ENCODE measurements around the gene IRF2. TPM values are rescaled to one million over a fixed set of nuclear protein-coding genes. Genes with fewer than 3 reads are reported as not detected.

Gene IRF2
- total RNA-seq, result 10 to 100 TPM; 48.1 to 61.7 TPM

DNA sequence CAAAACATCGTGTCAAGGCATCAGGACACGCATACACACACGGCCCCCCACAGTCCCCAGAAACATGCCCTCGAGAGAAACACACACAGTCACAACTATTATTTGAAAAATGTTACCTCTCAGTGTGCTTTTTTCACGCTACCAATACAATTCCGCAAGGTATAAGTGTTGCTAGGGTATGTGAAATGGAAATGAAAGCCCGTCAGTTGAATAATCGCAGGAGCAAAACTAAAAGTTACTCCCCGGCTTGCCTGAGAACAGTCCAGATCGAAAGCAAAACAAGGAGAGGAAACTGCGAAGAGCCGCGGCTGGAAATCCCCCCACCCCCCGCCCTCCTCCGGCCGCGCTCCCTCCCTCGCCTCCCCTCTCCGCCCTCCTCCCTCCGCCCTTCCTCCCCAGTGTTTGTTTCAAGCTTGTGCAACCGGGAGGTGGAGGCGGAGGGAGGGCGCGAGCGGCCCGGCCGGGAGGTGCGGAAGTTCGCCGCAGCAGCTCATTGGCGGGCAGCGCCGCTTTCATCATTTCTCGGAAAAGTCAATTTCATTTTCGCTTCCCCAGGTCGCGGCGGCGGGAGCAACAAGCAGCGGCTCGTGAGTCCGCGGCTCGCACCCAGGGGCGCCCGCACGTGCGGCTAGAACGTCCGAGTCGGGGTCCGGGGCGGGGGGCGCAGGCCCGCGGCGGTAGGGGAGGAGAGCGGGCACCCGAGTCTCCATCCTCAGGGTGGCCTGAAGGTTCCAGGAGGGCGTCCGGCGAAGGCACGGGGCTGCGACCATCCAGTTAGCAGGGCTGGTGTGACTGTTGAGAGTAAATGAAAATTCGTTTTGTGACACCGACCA, at the start of gene IRF2:
TSS of gene IRF2 (minus strand) at position 288 of the 833 bp plus-strand sequence. CDS start 45,486 bp downstream, outside the sequence.
- Mint-ChIP-seq H3K36me3 (ENCODE audit: low read depth) (peaks cover 57% of the 10 kb centered on the region), H3K27me3 (no peaks in the 10 kb centered on the region), H3K4me1 (peaks cover 32% of the 10 kb centered on the region), H3K9me3 (no peaks in the 10 kb centered on the region), H3K4me3 (peak within 1 kb of the TSS; percentile 96), H3K27ac (peak within 1 kb of the TSS; percentile 98)
- peak; percentile 81 for ATAC-seq (replicated peaks)

- ATAC-seq (replicated peaks), result no peak
- peak overlapping the region; percentile 90 for H3K27ac Mint-ChIP-seq
Measured at GRCh38 chr4:184515606-184516005, 41.3 kb upstream of the IRF2 start.

GRCh38 chr4:184514121-184514988, 40.0 kb upstream of the IRF2 start:
- H3K4me1 Mint-ChIP-seq, result peaks cover 30% of the 10 kb centered on the region
- no peaks in the 10 kb centered on the region for H3K27me3 Mint-ChIP-seq
- peak overlapping the region; percentile 90 for H3K27ac Mint-ChIP-seq
- peak overlapping the region; percentile 74 for H3K4me3 Mint-ChIP-seq
- peaks cover 5% of the 10 kb centered on the region for H3K9me3 Mint-ChIP-seq
- no peaks in the 10 kb centered on the region for H3K36me3 Mint-ChIP-seq (ENCODE audit: low read depth)
- ATAC-seq (replicated peaks), result peak; percentile 94

More at GRCh38 chr4:184515606-184516005, 41.3 kb upstream of the IRF2 start:
- Mint-ChIP-seq H3K4me3 (peak overlapping the region; percentile 74), H3K27me3 (no peaks in the 10 kb centered on the region), H3K9me3 (peaks cover 5% of the 10 kb centered on the region), H3K4me1 (peaks cover 24% of the 10 kb centered on the region), H3K36me3 (ENCODE audit: low read depth) (no peaks in the 10 kb centered on the region)

GRCh38 chr4:184513802-184514120, 39.4 kb upstream of the IRF2 start:
- Mint-ChIP-seq H3K4me1 (peaks cover 30% of the 10 kb centered on the region), H3K4me3 (peak overlapping the region; percentile 74), H3K27ac (peak overlapping the region; percentile 90), H3K36me3 (ENCODE audit: low read depth) (no peaks in the 10 kb centered on the region), H3K27me3 (no peaks in the 10 kb centered on the region), H3K9me3 (peaks cover 4% of the 10 kb centered on the region)
- ATAC-seq (replicated peaks), result peak; percentile 52

- Mint-ChIP-seq H3K4me1 (peaks cover 40% of the 10 kb centered on the region), H3K36me3 (ENCODE audit: low read depth) (no peaks in the 10 kb centered on the region), H3K27ac (no peak overlapping the region), H3K27me3 (no peaks in the 10 kb centered on the region), H3K9me3 (no peaks in the 10 kb centered on the region), H3K4me3 (no peak overlapping the region)
- ATAC-seq (replicated peaks), result no peak
Measured at GRCh38 chr4:184511156-184511555, 36.8 kb upstream of the IRF2 start.

- H3K9me3 Mint-ChIP-seq, result no peaks in the 10 kb centered on the region
- H3K36me3 Mint-ChIP-seq (ENCODE audit: low read depth), result no peaks in the 10 kb centered on the region
- H3K4me3 Mint-ChIP-seq, result no peak overlapping the region
- no peaks in the 10 kb centered on the region for H3K27me3 Mint-ChIP-seq
- peaks cover 35% of the 10 kb centered on the region for H3K4me1 Mint-ChIP-seq
- H3K27ac Mint-ChIP-seq, result no peak overlapping the region
- no peak for ATAC-seq (replicated peaks)
Measured at GRCh38 chr4:184510401-184510800, 36.1 kb upstream of the IRF2 start.

- Mint-ChIP-seq H3K9me3 (no peaks in the 10 kb centered on the region), H3K27ac (peak overlapping the region; percentile 21), H3K4me1 (peaks cover 24% of the 10 kb centered on the region), H3K36me3 (ENCODE audit: low read depth) (no peaks in the 10 kb centered on the region), H3K27me3 (no peaks in the 10 kb centered on the region), H3K4me3 (peak overlapping the region; percentile 12)
- peak; percentile 89 for ATAC-seq (replicated peaks)
Measured at GRCh38 chr4:184506527-184507121, 32.3 kb upstream of the IRF2 start.

DNA sequence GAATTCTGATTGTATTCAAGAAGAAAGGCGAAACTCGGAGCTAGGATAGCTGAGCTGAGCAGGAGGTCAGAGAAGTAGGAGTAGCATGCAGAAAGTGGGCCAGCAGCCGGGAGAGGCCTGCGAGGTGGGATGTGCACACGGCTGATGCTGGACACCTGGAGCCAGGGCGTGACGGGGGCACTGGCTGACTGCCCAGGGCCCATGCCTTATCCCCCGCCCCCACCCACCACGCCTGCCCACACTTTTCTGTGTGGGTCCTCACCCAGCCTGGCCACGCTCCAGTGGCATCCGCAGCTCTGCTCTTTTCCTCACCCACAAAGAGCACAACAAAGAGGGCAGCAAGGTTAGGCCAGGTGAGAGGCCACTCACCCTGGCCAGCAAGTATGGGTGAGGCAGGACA, 30.0 kb upstream of the IRF2 start:
- H3K4me3 Mint-ChIP-seq, result peak overlapping the region; percentile 67
- no peaks in the 10 kb centered on the region for H3K27me3 Mint-ChIP-seq
- H3K4me1 Mint-ChIP-seq, result peaks cover 18% of the 10 kb centered on the region
- peak overlapping the region; percentile 89 for H3K27ac Mint-ChIP-seq
- H3K9me3 Mint-ChIP-seq, result no peaks in the 10 kb centered on the region
- ATAC-seq (replicated peaks), result no peak
- H3K36me3 Mint-ChIP-seq (ENCODE audit: low read depth), result no peaks in the 10 kb centered on the region

DNA sequence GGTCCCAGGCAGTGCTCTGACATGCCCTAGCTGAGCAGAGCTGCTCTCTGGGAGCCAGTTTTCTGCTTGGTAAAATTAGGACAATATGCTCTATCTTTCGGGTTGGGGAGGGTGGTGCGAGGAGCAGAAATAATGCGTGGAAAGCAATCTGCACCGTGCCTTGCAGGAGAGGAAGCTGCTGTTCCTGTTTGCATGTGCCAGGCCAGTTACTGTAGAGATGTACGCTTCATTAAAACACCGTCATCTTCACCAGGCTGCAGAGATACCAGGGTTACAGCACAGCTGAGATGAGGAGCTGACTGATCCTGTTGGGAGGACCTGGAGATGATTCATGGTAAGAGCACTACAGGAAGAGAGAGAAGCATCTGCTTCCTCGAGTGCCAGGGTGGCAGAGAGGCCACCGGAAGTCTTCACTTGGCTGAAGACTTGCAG, 29.5 kb upstream of the IRF2 start:
- Mint-ChIP-seq H3K4me3 (peak overlapping the region; percentile 67), H3K9me3 (no peaks in the 10 kb centered on the region), H3K27ac (peak overlapping the region; percentile 89), H3K27me3 (no peaks in the 10 kb centered on the region), H3K36me3 (ENCODE audit: low read depth) (no peaks in the 10 kb centered on the region), H3K4me1 (peaks cover 18% of the 10 kb centered on the region)
- peak; percentile 81 for ATAC-seq (replicated peaks)

DNA sequence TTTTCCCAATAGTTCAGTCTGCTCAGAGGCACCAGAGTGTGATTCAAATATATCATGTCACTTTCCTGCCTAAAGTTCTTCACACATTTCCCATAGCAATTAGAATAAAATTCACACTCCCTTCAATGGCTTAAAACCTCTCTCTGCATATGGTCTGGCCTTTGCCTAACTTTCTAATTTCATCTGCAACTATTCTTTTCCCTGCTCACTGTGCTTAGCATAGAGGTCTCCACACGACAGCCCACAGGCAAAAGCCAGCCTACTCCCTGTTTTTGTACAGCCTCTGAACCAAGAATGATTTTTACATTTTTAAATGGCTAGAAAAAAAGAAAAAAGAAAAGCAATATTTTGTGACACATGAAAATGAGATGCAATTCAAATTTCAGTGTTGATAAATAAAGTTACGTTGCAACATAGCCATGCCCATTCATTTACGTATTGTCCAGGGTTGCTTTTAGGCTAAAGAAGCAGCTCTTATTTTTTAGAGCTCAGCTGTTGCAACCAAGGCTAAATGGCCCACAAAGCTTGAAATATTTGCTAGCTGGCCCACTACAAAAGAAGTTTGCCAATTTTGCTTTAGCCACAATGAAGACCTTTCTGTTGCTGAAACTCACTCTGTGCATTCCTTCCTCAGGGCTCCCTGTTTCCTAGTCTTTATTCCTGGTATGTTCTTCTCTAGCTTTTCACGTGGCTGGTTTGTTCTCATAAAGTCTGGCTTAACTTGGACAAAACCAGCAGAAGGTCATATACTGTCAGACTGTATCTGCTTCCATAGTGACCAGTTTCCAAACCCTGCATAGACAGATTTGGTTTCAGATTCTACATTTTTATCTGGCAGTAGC, 26.6 kb upstream of the IRF2 start:
- peaks cover 8% of the 10 kb centered on the region for H3K4me1 Mint-ChIP-seq
- H3K4me3 Mint-ChIP-seq, result no peak overlapping the region
- no peaks in the 10 kb centered on the region for H3K27me3 Mint-ChIP-seq
- H3K9me3 Mint-ChIP-seq, result no peaks in the 10 kb centered on the region
- H3K36me3 Mint-ChIP-seq (ENCODE audit: low read depth), result no peaks in the 10 kb centered on the region
- no peak overlapping the region for H3K27ac Mint-ChIP-seq
- no peak for ATAC-seq (replicated peaks)

- H3K27me3 Mint-ChIP-seq, result no peaks in the 10 kb centered on the region
- ATAC-seq (replicated peaks), result no peak
- no peak overlapping the region for H3K27ac Mint-ChIP-seq
- H3K4me3 Mint-ChIP-seq, result no peak overlapping the region
- no peaks in the 10 kb centered on the region for H3K9me3 Mint-ChIP-seq
- H3K36me3 Mint-ChIP-seq (ENCODE audit: low read depth), result no peaks in the 10 kb centered on the region
- H3K4me1 Mint-ChIP-seq, result peaks cover 8% of the 10 kb centered on the region
Measured at GRCh38 chr4:184499996-184500395, 25.6 kb upstream of the IRF2 start.

GRCh38 chr4:184498598-184498997, 24.2 kb upstream of the IRF2 start:
- Mint-ChIP-seq H3K4me1 (peaks cover under 1% of the 10 kb centered on the region), H3K36me3 (ENCODE audit: low read depth) (no peaks in the 10 kb centered on the region), H3K27ac (no peak overlapping the region), H3K9me3 (no peaks in the 10 kb centered on the region), H3K27me3 (no peaks in the 10 kb centered on the region), H3K4me3 (no peak overlapping the region)
- no peak for ATAC-seq (replicated peaks)

GRCh38 chr4:184489771-184490170, 15.4 kb upstream of the IRF2 start:
- ATAC-seq (replicated peaks), result no peak
- Mint-ChIP-seq H3K9me3 (no peaks in the 10 kb centered on the region), H3K27ac (no peak overlapping the region), H3K4me1 (no peaks in the 10 kb centered on the region), H3K36me3 (ENCODE audit: low read depth) (no peaks in the 10 kb centered on the region), H3K27me3 (no peaks in the 10 kb centered on the region), H3K4me3 (no peak overlapping the region)

- H3K9me3 Mint-ChIP-seq, result no peaks in the 10 kb centered on the region
Measured at GRCh38 chr4:184487503-184487902, 13.2 kb upstream of the IRF2 start.

More at GRCh38 chr4:184487503-184487902, 13.2 kb upstream of the IRF2 start:
- no peaks in the 10 kb centered on the region for H3K36me3 Mint-ChIP-seq (ENCODE audit: low read depth)
- H3K27ac Mint-ChIP-seq, result no peak overlapping the region
- no peaks in the 10 kb centered on the region for H3K27me3 Mint-ChIP-seq
- H3K4me3 Mint-ChIP-seq, result no peak overlapping the region
- H3K4me1 Mint-ChIP-seq, result peaks cover 4% of the 10 kb centered on the region
- no peak for ATAC-seq (replicated peaks)
